Activated CD4-positive, alpha-beta T cell treated with anti-CD3 and anti-CD28 coated beads, Interleukin-2, Interleukin-4, amounts not matched to agents 100 ng/mL and 50 ng/mL, durations not matched to agents 16 hours and 8 hours (primary cell): ENCODE measurements around the gene PRR19.
"Not testable (repeated sequence)": the region's sequence is repeated elsewhere in the genome, so short reads cannot be mapped to it uniquely, and the experiment has no call there.

Source experiments
- DNase-seq: peaks from one replicate; pipeline ENCODE4 v3.0.0-alpha.2; 2020; ENCODE audit warnings: low spot score

Gene PRR19

DNA sequence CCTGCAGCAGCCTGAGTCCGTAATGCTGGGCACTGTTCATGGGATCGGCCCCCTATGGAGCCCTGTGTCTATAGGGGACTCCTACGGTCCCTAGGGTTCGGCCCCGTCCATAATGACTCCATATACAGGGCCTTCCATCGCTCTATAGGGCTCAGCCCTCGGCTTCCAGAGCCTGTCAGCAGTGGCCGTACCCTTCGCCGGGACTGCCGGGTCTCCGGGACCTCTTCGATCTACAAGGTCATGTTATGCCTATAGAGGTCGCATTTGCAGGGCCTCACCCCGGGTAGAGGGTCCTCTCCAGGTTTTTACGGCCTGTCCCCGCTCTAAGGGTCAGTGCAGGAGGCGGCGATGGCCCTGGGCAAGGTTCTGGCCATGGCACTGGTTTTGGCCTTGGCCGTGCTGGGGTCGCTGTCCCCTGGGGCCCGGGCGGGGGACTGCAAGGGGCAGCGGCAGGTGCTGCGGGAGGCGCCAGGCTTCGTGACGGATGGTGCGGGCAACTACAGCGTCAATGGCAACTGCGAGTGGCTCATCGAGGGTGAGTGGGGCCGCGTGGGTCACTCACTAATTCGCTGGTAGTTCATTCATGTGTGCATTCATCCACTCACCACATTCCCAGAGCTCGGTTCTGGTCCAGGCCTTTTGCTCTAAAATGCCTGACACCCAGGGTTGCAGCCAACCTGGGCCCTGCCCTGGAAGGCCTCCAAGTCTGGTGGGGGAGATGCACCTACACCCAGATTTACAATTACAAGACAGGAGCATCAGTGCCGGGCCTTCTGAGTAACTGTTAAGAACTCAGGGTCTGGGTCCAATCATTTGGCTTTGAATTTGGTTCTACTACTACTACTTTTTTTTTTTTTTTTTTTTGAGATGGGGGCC lies 24.2 kb downstream of the PRR19 start:
- DNase-seq: no peak

DNA sequence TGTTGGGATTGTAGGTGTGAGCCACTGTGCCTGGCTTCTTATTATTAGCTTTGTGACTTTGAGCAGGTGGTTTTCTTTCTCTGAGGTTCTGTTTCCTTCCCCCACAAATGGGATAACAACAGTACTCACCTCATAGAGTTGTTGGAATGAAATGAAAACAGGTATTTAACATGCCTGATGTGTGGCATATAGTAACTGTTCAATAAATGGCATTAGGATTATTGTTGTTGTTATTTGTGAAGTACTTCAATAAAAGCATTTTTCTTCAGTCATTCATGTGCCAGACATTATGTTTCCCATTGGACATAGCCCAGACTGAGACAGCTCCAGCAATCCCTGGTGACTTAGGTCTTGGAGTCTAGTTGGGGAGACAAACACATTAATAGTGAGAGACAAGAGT lies 25.0 kb downstream of the PRR19 start:
- no peak for DNase-seq

DNA sequence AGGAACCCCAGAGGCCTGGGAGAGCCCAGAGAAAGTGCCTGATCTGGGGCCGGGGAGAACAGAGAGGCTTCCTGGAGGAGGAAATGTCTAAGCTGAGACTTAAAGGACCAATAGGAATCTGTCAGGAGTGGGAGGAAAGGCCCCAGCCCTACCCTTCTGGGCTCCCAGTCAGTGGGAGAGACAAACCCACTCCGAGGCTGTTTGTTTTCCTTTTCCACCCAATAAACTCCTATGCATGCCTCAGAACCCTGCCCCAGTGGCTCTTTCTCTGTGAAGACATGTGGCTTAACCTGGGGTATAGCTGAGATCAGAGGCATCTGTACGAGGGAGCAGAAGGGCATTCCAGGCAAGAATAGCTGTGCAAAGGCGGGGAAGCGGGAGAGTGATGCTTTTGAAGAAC lies 25.4 kb downstream of the PRR19 start:
- no peak for DNase-seq

DNA sequence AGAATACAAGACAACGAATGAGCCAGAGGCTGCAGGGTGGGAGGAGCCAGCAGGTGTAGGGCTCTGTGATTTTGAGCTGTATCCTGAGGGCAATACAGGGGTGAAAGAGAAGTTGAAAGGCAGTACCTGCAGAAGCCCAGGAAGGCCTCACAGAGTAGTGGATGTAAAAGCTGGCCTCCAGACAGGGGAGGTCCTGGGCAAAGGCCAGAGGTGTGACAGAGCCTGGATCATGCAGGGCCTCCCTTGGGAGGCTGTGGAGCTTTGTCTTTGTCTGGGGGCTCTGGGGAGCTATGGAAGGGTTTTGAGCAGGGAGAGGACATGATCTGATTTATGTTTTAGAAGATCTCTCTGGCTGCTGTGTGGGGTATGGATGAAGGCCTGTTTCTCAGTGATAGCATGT lies 26.2 kb downstream of the PRR19 start:
- no peak for DNase-seq

DNA sequence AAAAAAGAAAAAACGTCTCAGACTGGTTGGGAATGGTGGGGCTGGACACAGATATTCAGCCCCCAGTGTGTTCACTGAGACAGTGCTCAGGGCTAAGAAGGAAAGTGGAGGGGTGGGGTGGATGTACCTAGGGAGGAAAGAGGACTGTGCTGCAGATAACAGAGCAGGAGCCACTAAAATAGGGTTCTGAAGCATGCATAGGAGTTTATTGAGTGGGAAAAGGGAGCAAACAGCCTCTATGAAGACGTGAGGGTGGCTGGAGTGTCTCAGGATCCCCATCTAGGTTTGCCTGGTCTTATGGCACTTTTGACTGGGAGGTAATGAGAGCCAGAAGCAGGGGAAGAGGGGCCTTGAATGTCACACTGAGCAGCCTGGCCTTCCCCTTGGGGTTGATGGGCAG lies 26.9 kb downstream of the PRR19 start:
- no peak for DNase-seq

DNA sequence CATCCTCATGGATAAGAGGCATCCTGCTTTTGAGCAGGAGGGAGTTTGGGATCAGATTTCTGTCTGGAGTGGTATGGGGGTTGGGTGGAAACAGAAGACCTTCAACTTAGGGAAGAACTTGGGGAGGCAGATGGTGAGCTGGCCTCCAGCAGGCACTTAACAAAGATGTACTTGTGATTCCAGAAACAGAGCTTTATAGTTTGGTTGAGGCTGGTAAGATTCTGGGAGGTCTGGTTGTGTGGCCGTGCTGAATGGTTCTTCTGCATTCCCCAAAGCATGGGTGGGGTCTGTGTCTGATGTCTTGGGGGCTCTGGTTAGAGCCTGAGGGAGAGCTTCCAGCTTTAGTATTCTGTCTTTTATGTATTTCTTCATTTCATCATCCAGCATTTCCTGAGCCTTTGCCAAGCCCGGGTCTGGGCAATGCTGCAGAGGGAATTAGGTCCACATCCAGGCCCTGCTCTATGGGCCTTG lies 28.3 kb downstream of the PRR19 start:
- no peak for DNase-seq

DNA sequence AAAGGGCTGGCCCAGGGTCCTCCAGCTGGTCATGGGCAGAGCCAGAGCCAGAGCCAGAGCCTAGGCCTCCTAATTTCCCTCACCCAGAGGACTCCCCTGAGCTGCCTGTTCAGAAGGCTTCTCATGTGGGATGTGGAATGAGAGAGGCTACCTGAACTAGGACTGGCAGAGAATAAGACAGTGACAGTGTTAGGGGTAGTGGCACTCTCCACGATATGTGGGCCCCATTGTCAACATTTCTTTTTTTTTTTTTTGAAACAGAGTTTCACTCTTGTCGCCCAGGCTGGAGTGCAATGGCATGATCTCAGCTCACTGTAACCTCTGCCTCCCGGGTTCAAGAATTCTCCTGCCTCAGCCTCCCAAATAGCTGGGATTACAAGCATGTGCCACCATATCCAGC lies 29.4 kb downstream of the PRR19 start:
- DNase-seq: not testable (repeated sequence)

DNA sequence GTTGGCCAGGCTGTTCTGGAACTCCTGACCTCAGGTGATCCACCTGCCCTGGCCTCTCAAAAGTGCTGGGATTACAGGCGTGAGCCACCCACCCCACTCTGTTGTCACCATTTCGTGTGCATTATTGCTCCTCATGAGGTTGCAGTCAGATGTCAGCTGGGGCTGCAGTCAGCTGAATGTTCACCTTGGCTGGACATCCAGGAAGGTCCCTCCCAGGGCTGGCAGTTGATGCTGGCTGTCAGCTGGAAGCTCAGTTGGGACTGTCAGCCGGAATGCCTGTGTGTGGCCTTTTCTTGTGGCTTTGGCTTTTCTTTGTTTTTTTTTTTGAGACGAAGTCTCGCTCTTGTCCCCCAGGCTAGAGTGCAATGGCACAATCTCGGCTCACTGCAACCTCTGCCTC lies 30.1 kb downstream of the PRR19 start:
- DNase-seq: no peak

DNA sequence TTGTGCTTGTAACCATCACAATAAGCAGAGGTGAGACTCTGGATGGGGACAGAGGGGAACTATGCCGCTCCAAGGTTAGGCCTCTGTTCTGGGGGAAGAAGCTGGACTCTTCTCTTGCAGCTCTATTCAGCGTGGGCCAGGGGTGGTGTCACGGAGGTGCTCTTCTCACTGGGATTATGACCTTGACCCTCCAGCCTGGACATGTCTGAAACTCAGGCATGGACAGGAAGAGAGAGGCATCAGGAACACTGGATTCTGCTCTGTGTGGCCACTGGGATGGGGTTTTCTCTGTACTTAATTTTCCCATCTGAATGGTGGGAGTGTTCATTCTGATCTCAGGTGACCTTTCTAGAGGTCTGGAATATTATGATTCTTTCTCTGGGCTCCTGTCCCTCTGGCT lies 31.1 kb downstream of the PRR19 start:
- no peak for DNase-seq

DNA sequence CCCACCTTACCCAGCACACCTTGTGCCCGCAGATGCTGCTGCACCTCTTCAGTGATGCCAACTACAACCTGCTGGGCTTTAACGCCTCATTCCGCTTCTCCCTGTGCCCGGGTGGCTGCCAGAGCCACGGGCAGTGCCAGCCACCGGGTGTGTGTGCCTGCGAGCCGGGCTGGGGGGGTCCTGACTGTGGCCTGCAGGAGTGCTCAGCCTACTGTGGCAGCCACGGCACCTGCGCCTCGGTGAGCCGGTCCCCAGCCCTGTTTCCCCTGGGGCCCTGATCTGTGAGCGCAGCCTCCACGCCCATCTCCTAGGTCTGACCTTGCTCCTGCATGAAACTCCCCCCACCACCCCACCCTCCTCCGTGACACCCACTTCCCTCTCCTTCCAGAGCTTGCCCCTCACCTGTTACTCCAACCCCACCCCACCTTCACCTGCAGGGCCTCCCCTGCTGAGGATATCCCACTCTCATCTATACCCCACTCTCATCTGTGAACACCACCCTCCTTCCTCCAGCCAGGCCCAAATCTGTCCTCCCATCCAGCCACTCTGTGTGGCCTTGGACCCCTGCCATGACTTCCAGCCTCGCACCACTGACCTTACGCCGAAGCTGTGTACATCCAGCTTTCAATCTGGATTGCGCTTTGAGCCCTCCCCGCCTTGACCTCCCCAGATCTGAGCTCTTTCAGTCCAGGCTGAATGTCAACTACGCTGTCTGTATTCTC lies 32.2 kb downstream of the PRR19 start:
- no peak for DNase-seq

DNA sequence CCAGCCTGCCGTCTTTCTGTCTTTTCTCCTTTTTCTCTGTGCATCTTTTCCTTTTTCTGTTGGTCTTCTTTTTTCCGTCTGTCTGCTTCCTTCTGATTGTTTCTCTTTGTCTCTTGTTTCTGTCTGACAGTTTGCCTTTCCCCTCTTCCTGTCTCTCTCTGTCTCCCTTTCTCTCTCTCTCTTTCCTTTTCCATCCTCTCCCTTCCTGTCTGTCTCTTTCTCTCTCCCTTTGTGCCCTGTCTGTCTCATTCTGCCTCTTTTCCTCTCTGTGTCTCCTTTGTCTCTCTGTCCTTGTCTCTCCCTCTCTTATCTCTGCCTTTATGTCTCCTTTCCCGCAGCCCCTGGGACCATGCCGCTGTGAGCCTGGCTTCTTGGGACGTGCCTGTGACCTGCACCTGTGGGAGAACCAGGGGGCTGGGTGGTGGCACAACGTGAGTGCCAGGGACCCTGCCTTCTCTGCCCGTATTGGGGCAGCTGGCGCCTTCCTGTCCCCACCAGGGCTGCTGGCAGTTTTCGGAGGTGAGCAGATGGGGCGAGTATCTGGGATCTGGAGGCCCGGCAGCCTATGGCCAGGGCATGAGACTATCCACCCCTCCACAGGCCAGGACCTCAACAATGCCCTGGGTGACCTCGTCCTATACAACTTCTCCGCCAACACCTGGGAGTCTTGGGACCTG lies 32.9 kb downstream of the PRR19 start:
- no peak for DNase-seq

DNA sequence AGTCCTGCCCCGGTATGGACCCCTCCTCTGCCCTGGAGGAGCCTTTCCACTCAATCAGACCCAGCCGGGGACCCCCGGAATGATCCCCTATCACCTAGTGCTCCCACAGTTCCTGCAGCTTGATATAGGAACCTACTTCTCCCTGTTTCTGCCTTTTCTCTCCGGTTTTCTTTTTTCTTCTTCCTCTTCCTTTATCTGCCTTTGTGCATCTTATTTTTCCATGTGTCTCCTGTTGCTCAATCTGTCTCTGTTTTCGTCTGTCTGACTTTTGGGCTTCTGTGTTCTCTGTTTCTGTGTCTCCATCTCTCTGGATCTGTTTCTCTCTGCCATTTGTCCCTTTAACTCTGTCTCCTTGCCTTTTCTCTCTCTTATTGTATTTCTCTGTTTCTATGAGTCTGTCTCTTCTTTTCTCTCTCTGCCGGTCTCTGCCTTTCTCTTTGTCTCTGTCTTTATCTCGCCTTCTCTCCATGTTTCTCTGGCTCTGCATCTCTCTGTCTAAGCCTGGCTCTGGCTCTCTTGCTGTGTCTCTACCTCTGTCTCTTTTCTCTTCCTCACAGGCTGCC lies 33.5 kb downstream of the PRR19 start:
- DNase-seq: no peak

DNA sequence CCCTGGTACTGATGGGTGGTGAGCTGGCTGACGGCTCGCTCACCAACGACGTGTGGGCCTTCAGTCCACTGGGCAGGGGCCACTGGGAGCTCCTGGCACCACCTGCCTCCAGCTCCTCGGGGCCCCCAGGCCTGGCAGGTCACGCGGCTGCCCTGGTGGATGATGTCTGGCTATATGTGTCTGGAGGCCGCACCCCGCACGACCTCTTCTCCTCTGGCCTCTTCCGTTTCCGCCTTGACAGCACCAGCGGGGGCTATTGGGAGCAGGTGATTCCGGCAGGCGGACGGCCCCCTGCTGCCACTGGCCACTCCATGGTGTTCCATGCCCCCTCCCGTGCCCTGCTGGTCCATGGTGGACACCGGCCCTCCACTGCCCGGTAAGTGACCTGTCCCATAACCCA lies 34.0 kb downstream of the PRR19 start:
- DNase-seq: no peak

DNA sequence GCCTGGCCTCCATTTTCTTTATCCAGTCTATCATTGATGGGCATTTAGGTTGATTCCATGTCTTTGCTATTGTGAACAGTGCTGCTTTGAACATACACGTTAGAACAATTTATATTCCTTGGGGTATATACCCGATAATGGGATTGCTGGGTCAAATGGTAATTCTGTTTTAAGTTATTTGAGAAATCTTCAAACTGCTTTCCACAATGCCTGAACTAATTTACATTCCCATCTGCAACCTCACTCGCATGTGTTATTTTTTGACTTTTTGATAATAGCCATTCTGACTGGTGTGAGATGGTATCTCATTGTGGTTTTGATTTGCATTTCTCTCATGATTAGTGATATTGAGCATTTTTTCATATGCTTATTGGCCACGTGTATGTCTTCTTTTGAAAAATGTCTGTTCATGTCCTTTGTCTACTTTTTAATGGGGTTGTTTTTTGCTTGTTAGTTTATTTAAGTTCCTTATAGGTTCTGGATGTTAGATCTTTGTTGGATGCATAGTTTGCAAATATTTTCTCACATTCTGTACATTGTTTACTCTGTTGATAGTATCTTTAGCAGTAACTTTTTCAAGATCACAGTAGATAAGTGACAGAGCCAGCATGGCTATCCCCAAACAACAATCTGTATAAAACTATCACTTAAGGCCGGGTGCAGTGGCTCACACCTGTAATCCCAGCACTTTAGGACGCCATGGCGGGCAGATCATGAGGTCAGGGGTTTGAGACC lies 37.4 kb downstream of the PRR19 start:
- not testable (repeated sequence) for DNase-seq

DNA sequence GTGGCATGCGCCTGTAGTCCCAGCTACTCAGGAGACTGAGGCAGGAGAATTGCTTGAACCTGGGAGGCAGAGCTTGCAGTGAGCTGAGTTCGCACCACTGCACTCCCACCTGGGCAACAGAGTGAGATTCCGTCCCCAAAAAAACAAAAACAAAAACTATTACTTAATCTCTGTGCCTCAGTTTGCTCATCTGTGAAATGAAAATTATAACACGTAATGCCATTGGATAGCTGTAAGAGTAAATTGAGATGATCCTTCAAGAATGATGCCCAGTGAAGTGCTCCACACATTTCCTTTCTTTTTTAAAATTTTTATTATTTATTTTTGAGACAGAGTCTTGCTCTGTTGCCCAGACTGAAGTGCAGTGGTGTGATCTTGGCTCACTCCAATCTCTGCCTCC lies 38.0 kb downstream of the PRR19 start:
- not testable (repeated sequence) for DNase-seq

DNA sequence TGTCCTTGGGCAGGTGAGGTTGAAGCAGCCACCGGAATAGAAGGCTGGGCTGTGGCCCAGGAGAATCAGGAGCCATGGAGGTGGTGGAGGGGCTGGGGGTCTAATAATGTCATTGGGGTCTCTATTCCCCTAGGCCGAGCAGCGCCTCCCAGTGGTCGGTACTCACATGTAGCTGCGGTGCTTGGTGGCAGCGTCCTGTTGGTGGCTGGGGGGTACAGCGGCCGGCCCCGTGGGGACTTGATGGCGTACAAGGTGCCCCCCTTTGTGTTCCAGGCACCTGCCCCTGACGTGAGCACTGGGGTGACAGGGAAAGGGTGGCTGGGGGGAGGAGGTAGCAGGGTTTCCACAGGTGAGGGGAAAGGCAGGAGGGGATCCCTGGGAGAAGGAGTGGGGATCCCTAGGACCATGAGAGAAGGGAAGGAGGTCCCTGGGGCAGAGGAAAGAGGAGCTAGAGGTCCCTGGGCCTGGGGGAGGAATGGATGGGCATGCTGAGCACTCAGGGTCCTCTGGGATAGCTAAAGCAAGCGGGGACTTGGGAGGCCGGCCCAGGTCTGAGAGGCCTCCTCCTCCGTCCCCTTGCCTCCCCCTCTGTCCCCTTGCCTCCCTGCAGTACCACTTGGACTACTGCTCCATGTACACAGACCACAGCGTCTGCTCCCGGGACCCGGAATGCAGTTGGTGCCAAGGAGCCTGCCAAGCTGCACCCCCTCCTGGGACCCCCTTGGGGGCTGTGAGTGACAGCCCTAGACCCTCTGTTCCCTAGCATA lies 41.6 kb downstream of the PRR19 start:
- no peak for DNase-seq

DNA sequence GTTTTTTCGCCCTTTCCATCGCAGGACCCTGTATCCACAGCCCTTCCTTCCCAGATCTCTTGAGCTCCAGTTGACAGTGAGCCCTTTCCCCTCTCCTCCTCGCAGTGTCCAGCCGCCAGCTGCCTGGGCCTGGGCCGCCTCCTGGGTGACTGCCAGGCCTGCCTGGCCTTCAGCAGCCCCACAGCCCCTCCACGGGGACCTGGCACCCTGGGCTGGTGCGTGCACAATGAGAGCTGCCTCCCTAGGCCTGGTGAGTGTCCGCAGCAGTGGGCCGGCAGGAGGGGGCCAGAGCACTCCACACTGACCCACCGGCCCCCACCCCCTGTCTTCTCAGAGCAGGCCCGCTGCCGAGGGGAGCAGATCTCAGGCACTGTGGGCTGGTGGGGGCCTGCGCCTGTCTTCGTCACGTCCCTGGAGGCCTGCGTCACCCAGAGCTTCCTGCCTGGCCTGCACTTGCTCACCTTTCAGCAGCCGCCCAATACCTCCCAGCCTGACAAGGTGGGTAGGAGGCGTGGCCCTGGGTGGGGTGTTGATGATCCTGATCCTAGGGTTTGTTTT lies 42.5 kb downstream of the PRR19 start:
- DNase-seq: no peak

DNA sequence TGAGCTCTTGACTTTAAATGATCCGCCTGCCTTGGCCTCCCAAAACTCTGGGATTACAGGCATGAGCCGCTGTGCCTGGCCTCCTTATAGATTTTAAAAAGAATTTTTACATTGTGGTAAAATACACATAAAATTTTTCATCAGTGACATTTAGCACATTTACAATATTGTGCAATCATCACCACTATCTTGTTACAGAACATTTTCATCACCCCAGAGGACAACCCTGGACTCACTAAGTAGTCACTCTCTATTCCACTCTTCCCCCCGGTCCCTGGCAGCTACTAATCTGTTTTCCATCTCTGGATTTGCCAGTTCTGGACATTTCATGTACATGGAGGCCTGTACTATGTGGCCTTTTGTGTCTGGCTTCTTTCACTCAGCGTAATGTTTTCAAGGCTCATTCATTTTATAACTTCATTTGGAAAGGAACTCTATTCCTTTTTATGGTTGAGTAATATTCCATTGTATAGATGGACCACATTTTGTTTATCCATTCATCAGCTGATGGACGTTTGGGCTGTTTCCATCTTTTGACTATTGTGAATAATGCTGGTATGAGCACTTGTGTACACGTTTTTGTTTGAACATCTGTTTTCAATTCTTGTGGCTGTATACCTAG lies 43.4 kb downstream of the PRR19 start:
- no peak for DNase-seq

DNA sequence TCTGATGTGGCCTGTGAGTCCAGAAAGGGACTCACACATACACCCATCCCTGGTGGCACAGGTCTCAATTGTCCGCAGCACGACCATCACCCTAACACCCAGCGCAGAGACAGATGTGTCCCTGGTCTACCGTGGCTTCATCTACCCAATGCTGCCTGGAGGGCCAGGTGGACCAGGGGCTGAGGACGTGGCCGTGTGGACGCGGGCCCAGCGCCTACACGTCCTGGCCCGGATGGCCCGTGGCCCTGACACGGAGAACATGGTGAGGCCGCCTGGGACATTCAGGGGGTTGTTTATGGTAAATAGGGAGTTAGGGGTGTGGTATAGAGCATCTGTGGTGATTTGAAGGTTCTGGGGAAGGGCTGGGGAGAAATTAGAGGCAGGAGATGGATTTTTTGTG lies 46.3 kb downstream of the PRR19 start:
- no peak for DNase-seq

DNA sequence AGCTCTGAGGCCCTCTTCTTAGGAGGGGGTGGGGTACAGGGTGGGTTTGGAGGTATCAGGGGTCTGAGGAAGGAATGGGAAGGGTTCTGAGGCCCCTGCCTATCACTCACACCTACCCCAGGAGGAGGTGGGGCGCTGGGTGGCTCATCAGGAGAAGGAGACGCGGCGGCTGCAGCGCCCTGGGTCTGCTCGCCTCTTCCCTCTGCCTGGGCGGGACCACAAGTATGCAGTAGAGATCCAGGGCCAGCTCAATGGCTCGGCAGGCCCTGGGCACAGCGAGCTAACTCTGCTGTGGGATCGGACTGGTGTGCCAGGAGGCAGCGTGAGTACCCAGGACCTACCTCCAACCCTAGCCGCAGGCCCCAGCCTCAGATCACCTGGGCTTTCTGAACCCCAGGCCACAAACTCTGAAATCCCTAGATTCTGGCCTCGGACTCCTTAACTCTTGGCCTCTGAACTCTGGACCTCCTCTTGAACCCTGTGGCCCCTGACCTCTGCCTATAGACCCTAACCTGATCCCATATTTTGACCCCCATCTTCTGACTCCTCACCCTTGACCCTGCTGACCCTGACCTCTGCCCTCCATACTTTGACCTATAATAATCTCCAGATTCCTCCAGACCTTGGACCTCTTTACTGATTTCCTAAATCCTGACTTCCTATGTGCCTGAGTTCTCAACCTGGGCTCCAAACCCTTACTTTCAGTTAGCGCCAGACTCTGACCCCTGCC lies 47.6 kb downstream of the PRR19 start:
- no peak for DNase-seq
